ENCODE measurements around the gene DCTN3.

DCTN3 gene

GRCh38 chr9:34650816-34651215 lies 30.5 kb upstream of the DCTN3 start:
- H2AFZ ChIP-seq (ENCODE audit: low read length) = no peak overlapping the region
- no peaks in the 10 kb centered on the region for H3K9me3 ChIP-seq (ENCODE audit: insufficient read depth, low read depth, low read length)
- H3F3A ChIP-seq (ENCODE audit: low read depth) = no peaks in the 10 kb centered on the region
- TF ChIP-seq CTCF (conservative IDR thresholded peaks at IDR 0.05; ENCODE audit: low read length) = no peak
- no peak for TF ChIP-seq EZH2phosphoT487 (IDR thresholded peaks at IDR 0.05; ENCODE audit: borderline replicate concordance)
- H3K4me1 ChIP-seq (ENCODE audit: insufficient read depth, low read length, poor library complexity, severe bottlenecking) = peaks cover 23% of the 10 kb centered on the region
- peaks cover 16% of the 10 kb centered on the region for H4K20me1 ChIP-seq (ENCODE audit: insufficient read depth, low read length, poor library complexity, severe bottlenecking)
- no peaks in the 10 kb centered on the region for H3K9me2 ChIP-seq (replicated peaks; ENCODE audit: low read depth, low read length)
- peaks cover 24% of the 10 kb centered on the region for H3K79me2 ChIP-seq (ENCODE audit: insufficient read depth, low read length)
- no peak overlapping the region for H3K4me2 ChIP-seq (ENCODE audit: low read depth, low read length, poor library complexity, severe bottlenecking)
- H3K9ac ChIP-seq (ENCODE audit: low read depth, low read length, poor library complexity, severe bottlenecking) = no peak overlapping the region
- H3K27me3 ChIP-seq (ENCODE audit: insufficient read depth, low read length, poor library complexity, severe bottlenecking) = no peaks in the 10 kb centered on the region
- H3K36me3 ChIP-seq (ENCODE audit: insufficient read depth, low read length) = peaks cover 10% of the 10 kb centered on the region; the same call in 1 of the 2 replicates
- no peak overlapping the region for H3K4me3 ChIP-seq (ENCODE audit: low read length, poor library complexity, severe bottlenecking)

- Histone ChIP-seq H3K4me2 (ENCODE audit: low read depth, low read length, poor library complexity, severe bottlenecking) (peak overlapping the region; percentile 85), H3K9ac (ENCODE audit: low read depth, low read length, poor library complexity, severe bottlenecking) (peak overlapping the region; percentile 81), H3F3A (ENCODE audit: low read depth) (no peaks in the 10 kb centered on the region), H3K9me3 (ENCODE audit: insufficient read depth, low read depth, low read length) (no peaks in the 10 kb centered on the region), H3K27me3 (ENCODE audit: insufficient read depth, low read length, poor library complexity, severe bottlenecking) (no peaks in the 10 kb centered on the region), H3K4me1 (ENCODE audit: insufficient read depth, low read length, poor library complexity, severe bottlenecking) (peaks cover 23% of the 10 kb centered on the region), H2AFZ (ENCODE audit: low read length) (no peak overlapping the region), H3K4me3 (ENCODE audit: low read length, poor library complexity, severe bottlenecking) (peak overlapping the region; percentile 85), H3K9me2 (replicated peaks; ENCODE audit: low read depth, low read length) (no peaks in the 10 kb centered on the region), H3K36me3 (ENCODE audit: insufficient read depth, low read length) (peaks cover 10% of the 10 kb centered on the region; the same call in 1 of the 2 replicates), H4K20me1 (ENCODE audit: insufficient read depth, low read length, poor library complexity, severe bottlenecking) (peaks cover 16% of the 10 kb centered on the region), H3K79me2 (ENCODE audit: insufficient read depth, low read length) (peaks cover 24% of the 10 kb centered on the region)
- no peak for TF ChIP-seq EZH2phosphoT487 (IDR thresholded peaks at IDR 0.05; ENCODE audit: borderline replicate concordance)
- TF ChIP-seq CTCF (conservative IDR thresholded peaks at IDR 0.05; ENCODE audit: low read length) = no peak
These were observed 28.4 kb upstream of the DCTN3 start for GRCh38 chr9:34648673-34649072.

- peak overlapping the region; percentile 81 for H3K9ac ChIP-seq (ENCODE audit: low read depth, low read length, poor library complexity, severe bottlenecking)
- no peak overlapping the region for H2AFZ ChIP-seq (ENCODE audit: low read length)
These were observed 27.4 kb upstream of the DCTN3 start for GRCh38 chr9:34647651-34648050.

More at GRCh38 chr9:34647651-34648050, 27.4 kb upstream of the DCTN3 start:
- H3K4me3 ChIP-seq (ENCODE audit: low read length, poor library complexity, severe bottlenecking) = peak overlapping the region; percentile 85
- H3K27me3 ChIP-seq (ENCODE audit: insufficient read depth, low read length, poor library complexity, severe bottlenecking) = no peaks in the 10 kb centered on the region
- H3K9me3 ChIP-seq (ENCODE audit: insufficient read depth, low read depth, low read length) = no peaks in the 10 kb centered on the region
- no peak for TF ChIP-seq CTCF (conservative IDR thresholded peaks at IDR 0.05; ENCODE audit: low read length)
- no peak for TF ChIP-seq EZH2phosphoT487 (IDR thresholded peaks at IDR 0.05; ENCODE audit: borderline replicate concordance)
- H3K4me1 ChIP-seq (ENCODE audit: insufficient read depth, low read length, poor library complexity, severe bottlenecking) = peaks cover 23% of the 10 kb centered on the region
- peaks cover 10% of the 10 kb centered on the region; the same call in 1 of the 2 replicates for H3K36me3 ChIP-seq (ENCODE audit: insufficient read depth, low read length)
- no peaks in the 10 kb centered on the region for H3K9me2 ChIP-seq (replicated peaks; ENCODE audit: low read depth, low read length)
- peaks cover 24% of the 10 kb centered on the region for H3K79me2 ChIP-seq (ENCODE audit: insufficient read depth, low read length)
- no peaks in the 10 kb centered on the region for H3F3A ChIP-seq (ENCODE audit: low read depth)
- H3K4me2 ChIP-seq (ENCODE audit: low read depth, low read length, poor library complexity, severe bottlenecking) = peak overlapping the region; percentile 85
- peaks cover 16% of the 10 kb centered on the region for H4K20me1 ChIP-seq (ENCODE audit: insufficient read depth, low read length, poor library complexity, severe bottlenecking)
